DND-41 (cell line): ENCODE results near the gene ANTKMT.

Experiments used
- ATAC-seq: fragments of 200-7000 bp; cut with Tn5 transposase; 3 replicates; pipeline ENCODE4 v1.9.1; 2021; ENCODE audit warnings: low read depth; ENCODE audit not compliant: insufficient read depth
- DNase-seq: peaks from one replicate; pipeline ENCODE4 v3.0.0-alpha.2; 2020
- H2AFZ ChIP-seq: 2 replicates; pipeline ENCODE4 v1.6.0; 2012; ENCODE audit warnings: low read depth, low read length
- H3K27ac ChIP-seq: 2 replicates; pipeline ENCODE4 v1.5.1; 2012; ENCODE audit warnings: low read length, inconsistent platforms
- H3K27me3 ChIP-seq: fragments of 200-600 bp; sonication (generic); 2 replicates; pipeline ENCODE4 v1.6.0; 2012; ENCODE audit warnings: low read length, mild to moderate bottlenecking, inconsistent platforms; ENCODE audit not compliant: insufficient read depth, poor library complexity
- H3K36me3 ChIP-seq: 2 replicates; pipeline ENCODE4 v1.5.1; 2012; ENCODE audit warnings: low read length, inconsistent platforms; ENCODE audit not compliant: insufficient read depth
- H3K4me1 ChIP-seq: 2 replicates; pipeline ENCODE4 v1.5.1; 2012; ENCODE audit warnings: mild to moderate bottlenecking, low read length; ENCODE audit not compliant: insufficient read depth
- H3K4me2 ChIP-seq: 2 replicates; pipeline ENCODE4 v1.6.0; 2012; ENCODE audit warnings: mild to moderate bottlenecking, moderate library complexity, low read length, inconsistent platforms; ENCODE audit not compliant: insufficient read depth
- H3K4me3 ChIP-seq, 2 experiments: fragments of 200-600 bp in 1 of 2; shearing (Covaris generic) in 1 of 2; 2 replicates each; pipeline ENCODE4 v1.5.1; 2012 to 2016; ENCODE audit warnings: inconsistent platforms in 2 of 2, low read length in 2 of 2, mild to moderate bottlenecking in 2 of 2, low read depth in 1 of 2, moderate library complexity in 1 of 2
- H3K79me2 ChIP-seq: 2 replicates; pipeline ENCODE4 v1.6.0; 2012; ENCODE audit warnings: low read length, inconsistent platforms; ENCODE audit not compliant: insufficient read depth
- H3K9ac ChIP-seq: 2 replicates; pipeline ENCODE4 v1.6.0; 2012; ENCODE audit warnings: low read depth, mild to moderate bottlenecking, inconsistent platforms, low read length, moderate library complexity
- H3K9me3 ChIP-seq: 2 replicates; pipeline ENCODE4 v1.5.1; 2012; ENCODE audit warnings: low read length, moderate library complexity, mild to moderate bottlenecking, inconsistent platforms; ENCODE audit not compliant: insufficient read depth, severe bottlenecking
- H4K20me1 ChIP-seq: 2 replicates; pipeline ENCODE4 v1.6.0; 2012; ENCODE audit warnings: low read length; ENCODE audit not compliant: insufficient read depth
- EZH2 ChIP-seq: IDR thresholded peaks from 3 replicates; pipeline ENCODE4 v1.6.1; 2012; ENCODE audit warnings: borderline replicate concordance, low read depth, mild to moderate bottlenecking, moderate library complexity, low read length, inconsistent platforms; ENCODE audit not compliant: severe bottlenecking
- TF ChIP-seq, protein P1 (sequence below): IDR thresholded peaks from 2 replicates; pipeline ENCODE4 v1.5.1; 2012; ENCODE audit warnings: borderline replicate concordance, low read length, moderate library complexity, mild to moderate bottlenecking; ENCODE audit not compliant: poor library complexity, severe bottlenecking; ENCODE audit errors: extremely low read depth

Gene ANTKMT

DNA sequence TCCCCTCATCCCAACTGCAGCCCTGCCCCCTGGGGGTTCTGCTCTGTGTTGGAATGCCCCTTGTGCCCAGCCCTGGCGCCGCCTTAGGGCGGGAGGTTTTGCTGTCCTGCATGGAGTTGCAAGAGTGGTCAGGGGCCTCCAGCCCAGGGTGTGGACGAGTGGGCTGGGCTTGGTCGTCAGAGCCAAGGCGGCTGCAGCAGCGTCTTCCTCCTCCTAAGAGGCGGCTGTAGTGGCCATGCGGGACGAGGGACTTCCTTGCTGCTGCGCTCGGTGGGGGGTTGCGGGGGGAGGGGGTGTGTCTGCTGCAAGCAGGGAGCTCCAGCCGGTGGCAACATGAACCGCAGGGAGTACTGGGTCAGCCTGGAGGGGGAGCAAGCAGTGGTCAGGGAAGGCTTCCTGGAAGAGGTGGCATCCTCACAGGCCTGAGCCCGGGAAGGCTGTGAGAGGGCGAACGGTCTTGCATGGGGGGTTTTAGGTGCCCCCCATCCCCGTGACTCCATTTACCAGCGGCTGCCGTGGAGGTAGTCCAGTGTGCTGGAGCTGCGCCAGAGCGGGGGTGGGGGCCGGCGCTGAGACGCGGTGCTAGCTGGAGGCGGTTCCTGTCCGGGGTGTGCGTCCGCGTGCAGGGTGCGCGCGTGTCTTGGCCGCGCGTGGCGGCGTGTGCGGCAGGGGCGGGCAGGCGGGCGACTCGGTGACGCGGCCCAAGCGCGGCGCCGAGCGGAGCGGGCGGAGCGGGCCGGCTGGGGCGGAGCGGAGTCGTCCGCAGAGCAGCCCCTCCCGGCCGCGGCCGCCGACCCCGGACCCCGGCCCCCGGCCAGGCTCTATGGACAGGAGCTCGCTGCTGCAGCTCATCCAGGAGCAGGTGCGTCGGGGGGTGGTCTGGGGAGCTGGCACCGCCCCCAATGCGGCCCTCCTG, 45.7 kb upstream of the ANTKMT start, which contains the start of gene RHBDL1:
Gene RHBDL1 (plus strand): TSS at position 704 of the 916 bp plus-strand sequence. CDS start 120 bp downstream, at position 824.
- H3K4me2 ChIP-seq, result no peak within 1 kb of the TSS

DNA sequence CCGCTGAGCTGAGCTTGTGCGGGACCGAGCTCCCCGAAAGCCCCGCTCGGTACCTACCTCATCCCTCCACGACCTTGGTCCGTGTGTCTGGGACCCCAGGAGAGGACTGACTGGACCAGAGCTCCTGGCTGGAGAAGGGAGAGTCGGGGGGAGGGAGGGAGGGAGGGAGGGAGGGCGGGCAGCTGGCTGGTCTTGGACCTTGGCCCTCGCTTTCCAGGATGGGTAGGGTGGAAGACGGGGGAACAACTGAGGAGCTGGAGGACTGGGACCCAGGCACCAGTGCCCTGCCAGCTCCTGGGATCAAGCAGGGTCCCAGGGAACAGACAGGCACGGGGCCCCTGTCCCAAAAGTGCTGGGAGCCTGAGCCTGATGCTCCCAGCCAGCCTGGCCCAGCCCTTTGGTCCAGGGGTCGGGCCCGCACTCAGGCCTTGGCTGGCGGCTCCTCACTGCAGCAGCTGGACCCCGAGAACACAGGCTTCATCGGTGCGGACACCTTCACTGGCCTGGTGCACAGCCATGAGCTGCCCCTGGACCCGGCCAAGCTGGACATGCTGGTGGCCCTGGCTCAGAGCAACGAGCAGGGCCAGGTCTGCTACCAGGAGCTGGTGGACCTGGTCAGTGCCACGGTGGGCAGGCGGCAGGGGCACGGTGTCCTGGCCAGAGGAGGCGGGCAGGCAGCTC, 44.9 kb upstream of the ANTKMT start:
- no peak for DNase-seq
- H3K4me3 ChIP-seq, result no peak overlapping the region
- H3K36me3 ChIP-seq, result peaks cover 32% of the 10 kb centered on the region
- H3K9ac ChIP-seq, result no peak overlapping the region
- ATAC-seq, result no peak
- peaks cover 54% of the 10 kb centered on the region for H4K20me1 ChIP-seq
- no peaks in the 10 kb centered on the region for H3K9me3 ChIP-seq
- no peak overlapping the region for H3K4me2 ChIP-seq
- TF ChIP-seq EZH2, result no peak
- TF ChIP-seq, protein P1, sequence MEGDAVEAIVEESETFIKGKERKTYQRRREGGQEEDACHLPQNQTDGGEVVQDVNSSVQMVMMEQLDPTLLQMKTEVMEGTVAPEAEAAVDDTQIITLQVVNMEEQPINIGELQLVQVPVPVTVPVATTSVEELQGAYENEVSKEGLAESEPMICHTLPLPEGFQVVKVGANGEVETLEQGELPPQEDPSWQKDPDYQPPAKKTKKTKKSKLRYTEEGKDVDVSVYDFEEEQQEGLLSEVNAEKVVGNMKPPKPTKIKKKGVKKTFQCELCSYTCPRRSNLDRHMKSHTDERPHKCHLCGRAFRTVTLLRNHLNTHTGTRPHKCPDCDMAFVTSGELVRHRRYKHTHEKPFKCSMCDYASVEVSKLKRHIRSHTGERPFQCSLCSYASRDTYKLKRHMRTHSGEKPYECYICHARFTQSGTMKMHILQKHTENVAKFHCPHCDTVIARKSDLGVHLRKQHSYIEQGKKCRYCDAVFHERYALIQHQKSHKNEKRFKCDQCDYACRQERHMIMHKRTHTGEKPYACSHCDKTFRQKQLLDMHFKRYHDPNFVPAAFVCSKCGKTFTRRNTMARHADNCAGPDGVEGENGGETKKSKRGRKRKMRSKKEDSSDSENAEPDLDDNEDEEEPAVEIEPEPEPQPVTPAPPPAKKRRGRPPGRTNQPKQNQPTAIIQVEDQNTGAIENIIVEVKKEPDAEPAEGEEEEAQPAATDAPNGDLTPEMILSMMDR, result no peak
- no peaks in the 10 kb centered on the region for H3K27me3 ChIP-seq
- peaks cover 17% of the 10 kb centered on the region for H3K4me1 ChIP-seq
- H2AFZ ChIP-seq, result no peak overlapping the region
- H3K27ac ChIP-seq, result no peak overlapping the region
- H3K79me2 ChIP-seq, result peaks cover 7% of the 10 kb centered on the region

More for the DNA sequence above, 45.7 kb upstream of the ANTKMT start, which contains the start of gene RHBDL1:
- Histone ChIP-seq H4K20me1 (peaks cover 53% of the 10 kb centered on the region), H3K79me2 (0 out of 2 replicates have a peak, but pooled peaks cover 8% of the 10 kb centered on the region), H3K9ac (no peak within 1 kb of the TSS), H3K27ac (no peak within 1 kb of the TSS), H3K27me3 (no peaks in the 10 kb centered on the region), H3K36me3 (peaks cover 38% of the 10 kb centered on the region), H3K4me3 (no peak within 1 kb of the TSS), H2AFZ (no peak within 1 kb of the TSS), H3K9me3 (no peaks in the 10 kb centered on the region), H3K4me1 (peaks cover 16% of the 10 kb centered on the region)
- DNase-seq (no peak), ATAC-seq (no peak)
- TF ChIP-seq, protein P1, result no peak
- TF ChIP-seq EZH2, result no peak

DNA sequence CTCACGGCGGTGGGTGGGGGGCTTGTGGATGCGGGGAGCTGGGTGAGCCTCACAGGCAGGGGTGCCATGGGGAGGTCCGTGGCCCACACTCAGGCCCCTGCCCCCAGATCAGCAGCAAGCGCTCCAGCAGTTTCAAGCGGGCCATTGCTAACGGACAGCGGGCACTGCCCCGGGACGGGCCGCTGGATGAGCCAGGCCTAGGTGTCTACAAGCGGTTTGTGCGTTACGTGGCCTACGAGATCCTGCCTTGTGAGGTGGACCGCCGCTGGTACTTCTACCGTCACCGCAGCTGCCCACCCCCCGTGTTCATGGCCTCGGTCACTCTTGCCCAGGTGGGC, 44.4 kb upstream of the ANTKMT start:
- Histone ChIP-seq H3K4me2 (no peak overlapping the region), H3K4me3 (no peak overlapping the region), H3K27ac (no peak overlapping the region), H4K20me1 (peaks cover 54% of the 10 kb centered on the region), H3K4me1 (peaks cover 22% of the 10 kb centered on the region), H3K36me3 (peaks cover 32% of the 10 kb centered on the region), H3K9ac (no peak overlapping the region), H3K79me2 (peaks cover 12% of the 10 kb centered on the region), H3K27me3 (no peaks in the 10 kb centered on the region), H3K9me3 (no peaks in the 10 kb centered on the region), H2AFZ (no peak overlapping the region)
- no peak for DNase-seq
- ATAC-seq, result no peak
- TF ChIP-seq EZH2, result no peak
- TF ChIP-seq, protein P1, result no peak
